ENCODE results near the gene TRIP13. TPM values are rescaled to one million over a fixed set of nuclear protein-coding genes. Genes with fewer than 3 reads are reported as not detected.

Gene TRIP13
- total RNA-seq, 1 donor from 2014 or later = 18.2 TPM

GRCh38 chr5:960551-960950, 67.9 kb downstream of the TRIP13 start:
- peak; percentile 60 for DNase-seq (ENCODE audit: extremely low spot score, unreplicated experiment)
- Mint-ChIP-seq H3K36me3 (no peaks in the 10 kb centered on the region), H3K9me3 (no peaks in the 10 kb centered on the region), H3K4me1 (ENCODE audit: unreplicated experiment) (peaks cover 25% of the 10 kb centered on the region), H3K27me3 (peaks cover 2% of the 10 kb centered on the region), H3K27ac (no peak overlapping the region), H3K4me3 (peak overlapping the region; percentile 9)
- TF ChIP-seq, protein P1, sequence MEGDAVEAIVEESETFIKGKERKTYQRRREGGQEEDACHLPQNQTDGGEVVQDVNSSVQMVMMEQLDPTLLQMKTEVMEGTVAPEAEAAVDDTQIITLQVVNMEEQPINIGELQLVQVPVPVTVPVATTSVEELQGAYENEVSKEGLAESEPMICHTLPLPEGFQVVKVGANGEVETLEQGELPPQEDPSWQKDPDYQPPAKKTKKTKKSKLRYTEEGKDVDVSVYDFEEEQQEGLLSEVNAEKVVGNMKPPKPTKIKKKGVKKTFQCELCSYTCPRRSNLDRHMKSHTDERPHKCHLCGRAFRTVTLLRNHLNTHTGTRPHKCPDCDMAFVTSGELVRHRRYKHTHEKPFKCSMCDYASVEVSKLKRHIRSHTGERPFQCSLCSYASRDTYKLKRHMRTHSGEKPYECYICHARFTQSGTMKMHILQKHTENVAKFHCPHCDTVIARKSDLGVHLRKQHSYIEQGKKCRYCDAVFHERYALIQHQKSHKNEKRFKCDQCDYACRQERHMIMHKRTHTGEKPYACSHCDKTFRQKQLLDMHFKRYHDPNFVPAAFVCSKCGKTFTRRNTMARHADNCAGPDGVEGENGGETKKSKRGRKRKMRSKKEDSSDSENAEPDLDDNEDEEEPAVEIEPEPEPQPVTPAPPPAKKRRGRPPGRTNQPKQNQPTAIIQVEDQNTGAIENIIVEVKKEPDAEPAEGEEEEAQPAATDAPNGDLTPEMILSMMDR (conservative IDR thresholded peaks at IDR 0.05) = no peak

DNA sequence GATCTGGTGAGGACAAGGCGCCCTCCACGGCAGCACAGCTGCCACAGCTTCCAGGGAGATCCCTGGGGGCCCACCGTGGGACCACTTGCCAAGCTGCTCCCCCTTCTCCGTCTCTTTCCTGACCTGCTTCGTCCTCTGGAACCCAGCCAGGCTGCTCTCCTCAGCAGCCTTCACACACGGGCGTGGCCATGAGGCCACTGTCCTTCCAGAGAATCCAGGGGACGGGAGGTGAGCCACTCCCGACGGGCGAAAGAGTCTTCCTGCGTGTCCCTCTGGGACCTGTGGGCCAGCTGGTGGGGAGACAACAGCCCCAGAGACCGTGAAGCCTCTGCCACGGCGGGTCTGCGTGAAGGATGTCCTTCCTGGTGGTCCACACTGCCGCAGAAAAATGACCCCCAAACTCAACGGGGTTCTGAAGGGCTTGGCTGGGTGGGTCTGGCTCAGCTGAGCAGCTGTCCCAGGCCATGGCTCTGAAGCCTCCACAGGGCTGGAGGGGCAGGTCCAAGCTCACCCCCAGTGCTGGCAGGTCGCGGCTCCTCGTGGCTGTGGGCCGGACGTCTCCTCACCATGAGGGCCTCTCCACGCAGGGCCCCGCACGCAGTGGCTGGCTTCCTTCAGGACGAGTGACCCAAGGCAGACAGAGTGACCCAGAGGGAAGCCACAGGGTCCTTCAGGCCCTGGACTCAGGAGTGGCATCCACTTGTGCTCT, 68.5 kb downstream of the TRIP13 start:
- TF ChIP-seq, protein P1 (conservative IDR thresholded peaks at IDR 0.05) = no peak
- DNase-seq (ENCODE audit: extremely low spot score, unreplicated experiment) = peak; percentile 59
- Mint-ChIP-seq H3K9me3 (no peaks in the 10 kb centered on the region), H3K36me3 (no peaks in the 10 kb centered on the region), H3K27ac (no peak overlapping the region), H3K27me3 (no peaks in the 10 kb centered on the region), H3K4me3 (no peak overlapping the region), H3K4me1 (ENCODE audit: unreplicated experiment) (peaks cover 21% of the 10 kb centered on the region)

- TF ChIP-seq, protein P1 (conservative IDR thresholded peaks at IDR 0.05) = no peak
- DNase-seq (ENCODE audit: extremely low spot score, unreplicated experiment) = no peak
- Mint-ChIP-seq H3K9me3 (no peaks in the 10 kb centered on the region), H3K4me3 (no peak overlapping the region), H3K27me3 (no peaks in the 10 kb centered on the region), H3K27ac (no peak overlapping the region), H3K4me1 (ENCODE audit: unreplicated experiment) (peaks cover 17% of the 10 kb centered on the region), H3K36me3 (no peaks in the 10 kb centered on the region)
Measured at GRCh38 chr5:961711-962240, 69.1 kb downstream of the TRIP13 start.

- no peaks in the 10 kb centered on the region for H3K36me3 Mint-ChIP-seq
- H3K27ac Mint-ChIP-seq = no peak overlapping the region
- no peaks in the 10 kb centered on the region for H3K9me3 Mint-ChIP-seq
- H3K27me3 Mint-ChIP-seq = peaks cover under 1% of the 10 kb centered on the region
- TF ChIP-seq, protein P1 (conservative IDR thresholded peaks at IDR 0.05) = no peak
- no peak for DNase-seq (ENCODE audit: extremely low spot score, unreplicated experiment)
- H3K4me1 Mint-ChIP-seq (ENCODE audit: unreplicated experiment) = peaks cover 15% of the 10 kb centered on the region
- H3K4me3 Mint-ChIP-seq = no peak overlapping the region
Measured at GRCh38 chr5:962386-962785, 69.7 kb downstream of the TRIP13 start.

DNA sequence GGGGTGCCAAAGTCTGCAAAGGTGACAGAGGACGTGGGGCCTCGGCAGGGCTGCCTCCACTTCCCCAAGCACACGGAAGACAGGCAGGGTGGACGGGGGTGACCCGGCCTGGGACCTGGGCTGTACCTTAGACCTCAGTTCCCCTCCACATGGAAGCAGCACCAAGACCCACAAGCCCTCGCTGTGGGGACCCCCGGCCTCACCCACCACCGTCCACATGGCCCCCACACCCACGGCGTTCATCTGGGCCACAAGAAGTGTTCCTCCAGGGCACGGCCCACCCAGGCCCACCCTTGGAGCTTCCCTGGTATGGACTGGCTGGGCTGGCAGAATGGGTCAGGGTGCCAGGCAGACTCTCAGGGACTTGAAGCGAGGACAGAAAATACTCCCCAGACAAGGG, 70.1 kb downstream of the TRIP13 start:
- H3K27me3 Mint-ChIP-seq = peaks cover 5% of the 10 kb centered on the region

More for the DNA sequence above, 70.1 kb downstream of the TRIP13 start:
- H3K36me3 Mint-ChIP-seq = no peaks in the 10 kb centered on the region
- TF ChIP-seq, protein P1 (conservative IDR thresholded peaks at IDR 0.05) = no peak
- H3K9me3 Mint-ChIP-seq = no peaks in the 10 kb centered on the region
- H3K4me1 Mint-ChIP-seq (ENCODE audit: unreplicated experiment) = peaks cover 15% of the 10 kb centered on the region
- no peak overlapping the region for H3K27ac Mint-ChIP-seq
- DNase-seq (ENCODE audit: extremely low spot score, unreplicated experiment) = no peak
- H3K4me3 Mint-ChIP-seq = no peak overlapping the region
